Cardiac septum (tissue), 1 donor: ENCODE measurements around the gene PRPF8. TPM values are rescaled to one million over a fixed set of nuclear protein-coding genes. Genes with fewer than 3 reads are reported as not detected.

Experiments used
- DNase-seq: peaks from one replicate; pipeline ENCODE4 v3.0.0-alpha.2; 2020; ENCODE audit warnings: low spot score
- intact Hi-C: fragments of 100-400 bp; cut with DNase I; formaldehyde crosslinking; loops from one replicate; pipeline ENCODE4 v1.14.0; 2022
- total RNA-seq: library from RNA; stranded (reverse); fragmentation: NEBNext Ultra II Directional; extraction: Animal tissue kit (Norgen Biotek cat#: 25700); gene quantifications from one replicate; pipeline ENCODE4 v1.2.1, GENCODE V29; 2021
- donor health status: DM: no; HTN: no; CAD: no.

Gene PRPF8
- total RNA-seq, 1 donor from 2014 or later: 162 TPM

- intact Hi-C loops: no loop called here
- no peak for DNase-seq
Measured at GRCh38 chr17:1612400-1612799, 72.3 kb downstream of the PRPF8 start.

- DNase-seq: no peak
- intact Hi-C loops: no loop called here
Measured at GRCh38 chr17:1611715-1612114, 73.0 kb downstream of the PRPF8 start.

DNA sequence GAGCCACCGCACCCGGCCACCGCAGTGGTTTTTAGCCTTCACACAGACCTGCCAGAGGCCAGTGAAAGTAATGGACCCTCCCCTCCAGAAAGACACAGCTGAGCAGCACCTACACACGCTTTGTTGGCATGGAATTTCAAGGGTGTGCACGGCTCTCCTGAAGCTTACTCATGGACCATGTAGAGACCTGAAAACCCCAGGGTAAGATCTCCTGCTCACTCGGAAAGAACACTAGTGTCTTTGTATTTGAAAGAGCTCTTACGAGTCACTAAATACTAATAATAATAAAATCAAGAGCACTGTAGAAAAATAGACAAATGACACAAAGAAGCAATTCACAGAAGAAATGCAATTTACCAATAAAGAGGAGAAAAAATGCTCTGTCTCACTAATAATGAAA lies 76.0 kb downstream of the PRPF8 start:
- intact Hi-C loops: no loop called here

GRCh38 chr17:1607971-1608320 lies 76.7 kb downstream of the PRPF8 start:
- intact Hi-C loops: no loop called here
- no peak for DNase-seq

More for the DNA sequence above, 76.0 kb downstream of the PRPF8 start:
- DNase-seq: no peak

DNA sequence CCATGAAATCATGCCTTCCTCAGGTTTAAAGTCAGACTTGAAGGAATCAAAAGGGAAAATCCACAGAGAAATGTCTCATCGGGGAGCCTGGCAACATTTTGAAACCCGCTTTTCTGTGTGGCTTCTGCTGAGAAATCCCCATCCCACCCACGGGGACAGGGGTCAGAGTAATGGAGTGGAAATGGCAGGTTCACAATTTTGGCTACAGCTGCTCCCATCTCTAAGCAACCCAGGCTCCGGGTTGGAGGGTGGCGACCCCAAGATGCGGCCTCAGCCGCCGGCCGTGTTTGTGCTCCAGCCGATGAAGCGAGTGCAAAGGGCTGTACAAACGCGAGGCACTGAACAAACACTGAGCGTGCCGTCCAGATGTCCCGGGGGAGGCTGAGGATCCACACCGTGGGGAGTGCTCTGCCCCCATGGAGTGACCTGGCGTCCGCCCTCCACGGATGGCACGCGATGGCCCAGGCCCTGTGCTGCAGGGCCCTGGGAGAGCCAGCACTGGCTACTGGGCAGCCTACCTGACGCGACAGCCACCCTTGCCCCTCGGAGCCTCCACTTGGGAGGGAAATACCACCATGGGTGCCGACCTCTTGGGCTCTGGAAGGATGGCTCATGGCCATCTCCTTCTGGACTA lies 78.2 kb downstream of the PRPF8 start:
- intact Hi-C loops: no loop called here
- no peak for DNase-seq

DNA sequence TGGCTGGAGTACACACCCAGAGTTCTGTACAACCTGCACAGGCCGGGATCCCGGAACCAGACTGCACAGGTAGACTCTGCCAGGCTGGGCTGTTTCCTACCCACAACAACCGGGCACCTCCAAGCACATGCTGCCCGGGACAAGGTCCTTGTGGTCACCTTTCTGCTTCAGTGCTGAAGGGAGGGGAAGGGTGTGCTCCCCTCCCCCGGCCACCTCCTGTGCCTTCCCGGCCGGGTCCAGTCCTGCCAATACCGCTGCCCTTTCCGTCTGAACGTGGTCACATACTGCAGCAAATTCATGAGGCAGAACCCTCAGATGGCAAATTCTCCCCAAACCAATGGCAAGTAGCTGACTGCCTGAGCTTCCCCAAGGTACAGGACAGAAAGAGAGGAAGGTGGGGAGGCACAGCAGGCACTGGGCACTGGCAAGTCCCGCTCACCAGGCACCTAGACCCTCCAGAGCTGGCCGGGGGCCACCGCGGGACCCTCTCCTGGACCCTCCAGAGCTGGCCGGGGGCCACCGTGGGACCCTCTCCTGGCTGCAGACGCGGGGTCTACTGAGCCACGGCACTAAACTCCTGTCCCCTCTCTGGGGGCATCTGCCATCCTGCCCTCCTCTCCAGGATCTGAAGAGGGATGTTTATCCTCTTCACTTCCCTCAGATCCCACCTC lies 78.9 kb downstream of the PRPF8 start:
- intact Hi-C loops: no loop called here
- DNase-seq: no peak

DNA sequence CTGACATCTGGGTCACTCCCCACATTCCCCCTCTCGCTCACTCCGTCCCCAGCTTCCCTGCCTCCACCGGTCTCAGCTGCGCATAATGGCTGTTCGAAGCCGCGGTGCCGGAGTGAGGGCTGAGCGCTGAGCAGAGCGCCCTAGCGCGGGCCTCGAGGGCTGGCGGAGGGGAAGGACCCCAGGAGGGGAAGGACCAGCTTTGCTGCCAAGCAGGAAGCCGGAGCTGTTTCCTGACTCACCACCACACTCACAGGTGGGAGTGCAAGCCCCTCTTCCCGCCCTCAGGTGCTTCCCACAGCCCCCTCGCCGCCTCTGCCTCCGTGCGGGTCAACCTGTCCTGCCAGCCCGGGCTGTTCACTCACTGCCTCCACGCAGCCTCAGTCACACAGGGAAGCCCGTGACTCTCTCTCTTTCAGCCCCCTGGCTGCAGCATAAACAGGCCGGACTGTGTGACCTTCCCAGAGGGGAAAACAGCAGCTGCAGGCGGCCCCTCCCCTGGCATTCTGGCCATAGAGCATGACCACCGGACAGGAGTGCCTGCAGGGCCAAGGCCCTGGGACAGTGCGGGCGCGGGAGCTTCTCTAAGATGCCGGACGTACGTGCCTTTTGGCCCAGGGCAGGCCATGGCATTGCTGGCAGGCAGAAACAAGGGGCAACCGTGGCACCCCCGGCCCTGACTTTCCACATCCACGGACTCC lies 79.7 kb downstream of the PRPF8 start:
- no peak for DNase-seq

DNA sequence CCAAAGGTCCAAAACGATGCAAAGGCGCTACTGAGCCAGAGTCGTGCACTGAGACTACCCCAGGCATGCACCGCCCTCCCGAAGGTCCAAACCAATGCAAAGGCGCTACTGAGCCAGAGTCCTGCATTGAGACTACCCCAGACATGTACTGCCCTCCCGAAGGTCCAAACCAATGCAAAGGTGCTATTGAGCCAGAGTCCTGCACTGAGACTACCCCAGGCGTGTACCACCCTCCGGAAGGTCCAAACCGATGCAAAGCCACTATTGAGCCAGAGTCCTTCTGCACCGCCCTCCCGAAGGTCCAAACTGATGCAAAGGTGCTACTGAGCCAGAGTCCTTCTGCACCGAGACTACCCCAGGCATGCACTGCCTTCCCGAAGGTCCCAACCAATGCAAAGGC lies 83.1 kb downstream of the PRPF8 start:
- DNase-seq: no peak
- intact Hi-C loops: no loop called here

More for the DNA sequence above, 79.7 kb downstream of the PRPF8 start:
- intact Hi-C loops: no loop called here

Other genes starting within 250 kb of the PRPF8 start
- 43.4 TPM for gene CRK, start 228.6 kb downstream of the PRPF8 start, total RNA-seq
- 209 TPM for gene MYO1C, start 192.2 kb downstream of the PRPF8 start, total RNA-seq
- gene INPP5K, start 168.3 kb downstream of the PRPF8 start, total RNA-seq: 34.2 TPM
- gene PITPNA, start 122.1 kb downstream of the PRPF8 start, total RNA-seq: 49.9 TPM
- 4.8 TPM for gene SLC43A2, start 56.0 kb downstream of the PRPF8 start, total RNA-seq
- gene SCARF1, start 39.1 kb downstream of the PRPF8 start, total RNA-seq: 10.9 TPM
- gene RILP, start 35.0 kb downstream of the PRPF8 start, total RNA-seq: 49.8 TPM
- 2.6 TPM for gene TLCD2, start 25.5 kb upstream of the PRPF8 start, total RNA-seq
- 7.2 TPM for gene WDR81, start 39.8 kb upstream of the PRPF8 start, total RNA-seq
- 1.2 TPM for gene SERPINF2, start 58.0 kb upstream of the PRPF8 start, total RNA-seq
- 163 TPM for gene SERPINF1, start 77.2 kb upstream of the PRPF8 start, total RNA-seq
- 8.8 TPM for gene SMYD4, start 145.0 kb upstream of the PRPF8 start, total RNA-seq
- gene RPA1, start 145.1 kb upstream of the PRPF8 start, total RNA-seq: 76.7 TPM